Esophagus muscularis mucosa (tissue), 4 donors: ENCODE measurements around the gene GPATCH4. TPM values are rescaled to one million over a fixed set of nuclear protein-coding genes. Genes with fewer than 3 reads are reported as not detected.
"Not testable (repeated sequence)": the region's sequence is repeated elsewhere in the genome, so short reads cannot be mapped to it uniquely, and the experiment has no call there.

Source experiments
- DNase-seq: peaks from one replicate; pipeline ENCODE4 v3.0.0-alpha.2; 2017; ENCODE audit errors: extremely low spot score
- H3K27ac ChIP-seq, 4 donors: fragments of 200-600 bp; sonication (generic); replicated peaks in 1 of 4; 1 replicate in 3 of 4; 2 replicates in 1 of 4; pipeline ENCODE4 v1.5.1; 2016 to 2019; ENCODE audit warnings: mild to moderate bottlenecking in 1 of 4
- H3K27me3 ChIP-seq, 4 donors: fragments of 200-600 bp; sonication (generic); one replicate each; pipeline versions ENCODE4 v1.5.1 to v1.6.0; 2016 to 2019
- H3K36me3 ChIP-seq, 4 donors: fragments of 200-600 bp; sonication (generic); one replicate each; pipeline ENCODE4 v1.5.1; 2016 to 2019
- H3K4me1 ChIP-seq, 4 donors: fragments of 200-600 bp; sonication (generic); one replicate each; pipeline ENCODE4 v1.5.1; 2016 to 2019
- H3K4me3 ChIP-seq, 4 donors: fragments of 200-600 bp; sonication (generic); 1 replicate in 2 of 4; 2 replicates in 2 of 4; pipeline ENCODE4 v1.5.1; 2016 to 2019; ENCODE audit warnings: mild to moderate bottlenecking in 4 of 4, moderate library complexity in 1 of 4
- H3K9me3 ChIP-seq, 4 donors: fragments of 200-600 bp; sonication (generic); 1 replicate in 3 of 4; 2 replicates in 1 of 4; pipeline ENCODE4 v1.5.1; 2016 to 2019
- CTCF ChIP-seq, 3 experiments: fragments of 200-600 bp in 2 of 3; fragments of 450-650 bp in 1 of 3; sonication (generic) in 2 of 3; IDR thresholded peaks; one replicate each; pipeline ENCODE4 v1.5.1; 2017 to 2019; ENCODE audit warnings: antibody characterized with exemption in 3 of 3, mild to moderate bottlenecking in 2 of 3, moderate library complexity in 1 of 3
- EP300 ChIP-seq: sonication (generic); formaldehyde crosslinking; IDR thresholded peaks from one replicate; pipeline ENCODE4 v1.6.1; 2017; ENCODE audit warnings: antibody characterized with exemption
- POLR2A ChIP-seq: fragments of 450-650 bp; IDR thresholded peaks from one replicate; pipeline ENCODE4 v1.6.1; 2017; ENCODE audit warnings: antibody characterized with exemption, moderate library complexity, mild to moderate bottlenecking, low read depth
- POLR2AphosphoS5 ChIP-seq, 2 donors: sonication (generic); formaldehyde crosslinking; IDR thresholded peaks; one replicate each; pipeline ENCODE4 v1.6.1; 2017; ENCODE audit warnings: antibody characterized with exemption in 2 of 2
- WGBS: methylation state at CpG from one replicate; pipeline ENCODE4 v1.1.5; 2018; 5-methylcytosine and 5-hydroxymethylcytosine counted together
- intact Hi-C: fragments of 100-400 bp; cut with DNase I; formaldehyde crosslinking; loops from one replicate; pipeline ENCODE4 v1.15.1; 2023
- total RNA-seq, 4 donors: library from RNA; depleted of rRNA; stranded (reverse); fragments of >200 nt; gene quantifications; one replicate each; pipeline versions ENCODE4 v1.1.0 to v1.2.1, GENCODE V29; 2016

The GPATCH4 gene
- total RNA-seq, 4 donors from 2014 or later, result 22.6 to 32.8 (median 26.4) TPM

DNA sequence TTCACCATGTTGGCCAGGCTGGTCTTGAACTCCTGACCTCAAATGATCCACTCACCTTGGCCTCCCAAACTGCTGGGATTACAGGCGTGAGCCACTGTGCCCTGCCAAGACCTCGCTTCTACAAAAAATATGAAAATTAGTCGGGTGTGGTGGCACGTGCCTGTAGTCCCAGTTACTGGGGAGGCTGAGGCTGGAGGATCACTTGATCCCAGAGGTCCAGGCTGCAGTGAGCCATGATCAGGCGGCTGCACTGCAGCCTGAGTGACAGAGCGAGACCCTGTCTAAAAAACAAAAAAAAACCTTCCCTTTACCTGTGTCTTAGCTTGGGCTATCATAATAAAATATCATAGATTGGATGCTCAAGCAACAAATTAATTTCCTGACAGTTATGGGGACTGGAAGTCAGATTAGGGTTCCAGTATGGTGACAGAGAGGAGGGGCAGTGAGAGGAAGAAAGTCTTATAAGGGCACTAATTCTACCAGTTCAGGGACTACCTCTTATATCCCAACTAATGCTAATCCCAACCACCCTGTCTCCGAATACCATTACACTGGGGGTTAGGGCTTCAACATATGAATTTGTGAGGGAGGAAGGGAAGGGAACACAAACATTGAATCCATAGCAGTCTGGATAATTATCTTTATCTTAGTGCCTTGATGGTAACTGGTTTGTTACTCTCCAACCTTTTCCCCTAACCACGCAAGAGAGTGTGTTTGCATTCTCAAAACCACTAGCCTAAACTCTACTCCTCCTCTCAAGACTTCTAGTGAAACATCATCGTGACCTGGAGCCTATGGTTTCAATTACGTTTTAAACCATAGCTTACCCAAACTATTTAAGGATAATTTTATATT is 10.7 kb downstream of the GPATCH4 start:
- H3K27me3 ChIP-seq, result no peaks in the 10 kb centered on the region
- intact Hi-C loops, result loop anchor here (5.0 to 10.0 kb wide), 2 partner anchors 106 to 133 kb away; no protein-coding TSS in a partner anchor
- peak overlapping the region; percentile 72 to 87 (median 80) for H3K4me3 ChIP-seq
- no peak for TF ChIP-seq POLR2A
- TF ChIP-seq POLR2AphosphoS5 (IDR thresholded peaks at IDR 0.05), result no peak
- TF ChIP-seq CTCF (IDR thresholded peaks at IDR 0.05), result no peak
- TF ChIP-seq EP300, result no peak
- H3K4me1 ChIP-seq, result peaks cover 11 to 21% (median 19%) of the 10 kb centered on the region in 4 donors
- no peak for DNase-seq
- H3K27ac ChIP-seq, result peak overlapping the region; percentile 85 to 91 (median 88)
- no peaks in the 10 kb centered on the region for H3K9me3 ChIP-seq
- 82% methylated on average over 10 of the region's 10 CpGs for WGBS
- peaks cover 14 to 29% (median 27%) of the 10 kb centered on the region in 4 donors for H3K36me3 ChIP-seq

DNA sequence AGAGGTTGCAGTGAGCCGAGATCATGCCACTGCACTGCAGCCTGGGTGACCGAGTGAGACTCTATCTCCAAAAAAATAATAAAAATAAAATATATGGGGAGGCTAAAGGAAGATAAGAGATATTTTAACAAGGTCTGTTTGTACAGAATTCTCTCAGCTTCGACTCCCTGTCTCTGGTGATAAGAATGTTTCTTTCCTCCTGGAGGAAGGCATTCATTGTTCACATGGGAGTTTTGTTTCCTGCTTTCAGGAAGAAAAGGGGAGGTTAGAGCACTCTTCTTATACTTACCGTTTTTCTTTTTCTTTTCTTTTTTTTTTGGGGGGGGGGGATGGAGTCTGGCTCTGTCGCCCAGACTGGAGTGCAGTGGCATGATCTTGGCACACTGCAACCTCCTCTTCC is 11.7 kb downstream of the GPATCH4 start:
- Histone ChIP-seq H3K4me3 (no peak overlapping the region), H3K36me3 (peaks cover 3 to 19% (median 17%) of the 10 kb centered on the region in 4 donors), H3K9me3 (no peaks in the 10 kb centered on the region), H3K27ac (no peak overlapping the region), H3K27me3 (no peaks in the 10 kb centered on the region), H3K4me1 (peaks cover 11 to 21% (median 19%) of the 10 kb centered on the region in 4 donors)
- DNase-seq, result no peak
- WGBS, result 72% methylated on average over 5 of the region's 5 CpGs
- intact Hi-C loops, result loop anchor here (10.0 kb wide), 1 partner anchor 65 kb away; no protein-coding TSS in a partner anchor
- no peak for TF ChIP-seq CTCF (IDR thresholded peaks at IDR 0.05)

DNA sequence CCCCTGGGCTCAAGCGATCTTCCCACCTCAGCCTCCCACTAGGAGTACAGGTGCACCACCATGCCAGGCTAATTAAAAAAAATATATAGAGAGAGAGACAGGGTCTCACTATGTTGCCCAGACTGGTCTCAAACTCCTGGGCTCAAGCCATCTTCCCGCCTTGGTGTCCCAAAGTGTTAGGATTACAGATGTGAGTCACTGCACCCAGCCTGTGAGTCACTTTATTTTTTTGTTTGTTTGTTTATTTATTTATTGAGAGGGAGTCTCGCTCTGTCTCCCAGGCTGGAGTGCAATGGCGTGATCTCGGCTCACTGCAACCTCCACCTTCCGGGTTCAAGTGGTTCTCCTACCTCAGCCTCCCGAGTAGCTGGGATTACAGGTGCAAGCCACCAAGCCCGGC is 13.4 kb downstream of the GPATCH4 start:
- not testable (repeated sequence) for H3K9me3 ChIP-seq, H3K27me3 ChIP-seq, DNase-seq, H3K4me3 ChIP-seq, H3K27ac ChIP-seq, H3K36me3 ChIP-seq
- intact Hi-C loops, result loop anchor here (10.0 kb wide), 1 partner anchor 67 kb away; no protein-coding TSS in a partner anchor
- WGBS, result 84% methylated on average over 8 of the region's 8 CpGs
- peaks cover 17 to 25% (median 20%) of the 10 kb centered on the region in 4 donors for H3K4me1 ChIP-seq

DNA sequence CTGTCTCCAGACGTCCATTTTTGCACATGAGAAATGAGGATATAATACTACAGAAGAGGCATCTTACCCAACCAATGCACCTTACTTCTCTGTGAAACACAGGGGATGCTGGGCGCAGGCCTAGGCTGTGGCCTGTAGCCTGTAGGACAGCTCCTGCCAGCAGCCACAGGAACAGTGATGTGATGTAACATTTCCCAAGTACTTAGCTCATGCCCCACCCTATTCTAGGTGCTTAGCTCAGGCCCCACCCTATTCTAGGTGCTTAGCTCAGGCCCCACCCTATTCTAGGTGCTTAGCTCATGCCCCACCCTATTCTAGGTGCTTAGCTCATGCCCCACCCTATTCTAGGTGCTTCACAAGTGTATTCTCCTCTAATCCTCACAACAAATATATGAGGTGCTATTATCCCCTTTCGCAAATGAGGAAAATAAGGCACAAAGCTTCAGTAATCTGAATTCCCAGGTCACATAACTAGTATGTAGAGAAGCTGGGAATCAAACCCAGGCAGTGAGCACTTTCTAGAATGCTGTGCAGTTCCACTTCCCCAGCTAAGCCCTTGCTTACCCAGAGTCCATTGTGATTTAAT is 14.3 kb downstream of the GPATCH4 start:
- Histone ChIP-seq H3K4me1 (peaks cover 8 to 16% (median 12%) of the 10 kb centered on the region in 4 donors), H3K4me3 (no peak overlapping the region), H3K27ac (no peak overlapping the region), H3K27me3 (no peaks in the 10 kb centered on the region), H3K9me3 (no peaks in the 10 kb centered on the region), H3K36me3 (no peaks in the 10 kb centered on the region)
- 81% methylated on average over 3 of the region's 3 CpGs for WGBS
- TF ChIP-seq POLR2AphosphoS5 (IDR thresholded peaks at IDR 0.05) (no peak), EP300 (no peak)
- no peak for DNase-seq
- intact Hi-C loops, result loop anchor here (10.0 kb wide), 1 partner anchor 68 kb away; no protein-coding TSS in a partner anchor

DNA sequence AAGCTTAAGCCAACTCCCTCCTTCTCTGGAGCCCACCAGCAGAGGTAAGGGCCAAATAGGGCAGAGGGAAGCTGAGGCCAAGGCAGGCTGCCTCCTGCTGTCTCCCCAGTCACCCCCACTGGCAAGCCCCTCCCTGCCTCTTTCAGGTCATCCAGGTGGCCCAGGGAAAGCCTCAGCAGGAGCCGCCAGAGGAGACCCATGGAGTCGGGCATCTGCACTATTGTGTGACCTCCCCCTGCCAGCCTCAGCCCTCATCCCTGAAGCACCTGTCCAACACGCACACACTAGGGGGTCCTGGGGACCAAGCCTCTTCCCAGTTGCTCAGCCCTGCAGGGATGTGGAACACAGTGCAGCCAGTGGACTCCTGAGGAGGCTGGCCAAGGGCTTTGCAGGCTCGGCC is 15.0 kb downstream of the GPATCH4 start:
- H3K4me3 ChIP-seq, result no peak overlapping the region
- no peaks in the 10 kb centered on the region for H3K9me3 ChIP-seq
- H3K27me3 ChIP-seq, result no peaks in the 10 kb centered on the region
- H3K4me1 ChIP-seq, result peaks cover 7 to 14% (median 12%) of the 10 kb centered on the region in 4 donors
- DNase-seq, result no peak
- no peak overlapping the region for H3K27ac ChIP-seq
- TF ChIP-seq POLR2A, result no peak
- no peak for TF ChIP-seq EP300
- no peak for TF ChIP-seq CTCF (IDR thresholded peaks at IDR 0.05)
- TF ChIP-seq POLR2AphosphoS5 (IDR thresholded peaks at IDR 0.05), result no peak
- intact Hi-C loops, result loop anchor here (10.0 kb wide), 1 partner anchor 68 kb away; no protein-coding TSS in a partner anchor
- 100% methylated on average over 2 of the region's 4 CpGs for WGBS
- H3K36me3 ChIP-seq, result no peaks in the 10 kb centered on the region
